ENCODE measurements around the gene SYNGR2.

SYNGR2 gene

DNA sequence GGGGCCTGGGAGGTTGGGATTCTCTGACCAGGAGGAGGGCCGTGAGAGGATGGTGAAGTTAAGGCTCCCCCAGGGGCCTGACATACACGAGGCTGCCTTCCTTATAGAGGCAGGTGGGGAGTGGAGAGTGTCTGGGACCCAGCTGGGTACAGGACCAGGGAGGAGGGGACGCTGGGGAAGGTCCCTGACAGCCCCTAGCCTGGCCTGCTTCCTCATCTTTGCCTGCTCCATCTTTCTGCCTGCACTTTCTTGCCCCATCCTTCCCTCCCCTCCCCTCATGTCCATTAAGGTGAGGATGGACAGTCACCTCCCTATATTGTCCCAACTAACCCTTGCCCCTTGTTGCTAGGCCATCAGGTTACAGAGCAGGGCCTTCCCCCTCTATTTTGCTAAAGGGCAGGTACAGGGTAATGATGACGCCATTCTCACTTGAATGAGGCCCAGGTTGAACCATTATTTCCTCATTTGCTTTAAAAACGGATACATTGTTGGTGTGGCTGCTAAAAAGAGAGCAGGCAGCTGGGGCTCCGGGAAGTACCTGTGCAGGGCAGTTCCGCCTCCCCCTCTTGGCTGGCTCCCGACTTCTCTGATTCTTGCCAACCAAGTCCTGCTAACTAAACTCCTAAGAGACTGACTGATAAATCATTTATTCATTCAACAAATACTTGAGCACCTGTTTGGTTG lies 20.9 kb upstream of the SYNGR2 start:
- Histone ChIP-seq H3K4me1 (ENCODE audit: insufficient read depth, insufficient read length) (peaks cover 22% of the 10 kb centered on the region), H3K9ac (ENCODE audit: insufficient read length, low read depth) (no peak overlapping the region), H3K27me3 (ENCODE audit: insufficient read depth, insufficient read length) (no peaks in the 10 kb centered on the region), H3K36me3 (ENCODE audit: insufficient read depth, insufficient read length, low read length) (no peaks in the 10 kb centered on the region), H3K4me3 (ENCODE audit: insufficient read length, low read depth) (no peak overlapping the region), H3K9me3 (ENCODE audit: insufficient read depth, low read length) (no peaks in the 10 kb centered on the region)
- no peak for TF ChIP-seq SUZ12 (IDR thresholded peaks at IDR 0.05; ENCODE audit: extremely low read depth, insufficient read depth, insufficient read length)
- TF ChIP-seq ZNF274 (IDR thresholded peaks at IDR 0.05; ENCODE audit: low read depth, low read length) = no peak
- no peak for TF ChIP-seq YY1 (IDR thresholded peaks at IDR 0.05; ENCODE audit: insufficient read depth, insufficient read length)
- DNase-seq (ENCODE audit: low read depth, low spot score) = no peak

DNA sequence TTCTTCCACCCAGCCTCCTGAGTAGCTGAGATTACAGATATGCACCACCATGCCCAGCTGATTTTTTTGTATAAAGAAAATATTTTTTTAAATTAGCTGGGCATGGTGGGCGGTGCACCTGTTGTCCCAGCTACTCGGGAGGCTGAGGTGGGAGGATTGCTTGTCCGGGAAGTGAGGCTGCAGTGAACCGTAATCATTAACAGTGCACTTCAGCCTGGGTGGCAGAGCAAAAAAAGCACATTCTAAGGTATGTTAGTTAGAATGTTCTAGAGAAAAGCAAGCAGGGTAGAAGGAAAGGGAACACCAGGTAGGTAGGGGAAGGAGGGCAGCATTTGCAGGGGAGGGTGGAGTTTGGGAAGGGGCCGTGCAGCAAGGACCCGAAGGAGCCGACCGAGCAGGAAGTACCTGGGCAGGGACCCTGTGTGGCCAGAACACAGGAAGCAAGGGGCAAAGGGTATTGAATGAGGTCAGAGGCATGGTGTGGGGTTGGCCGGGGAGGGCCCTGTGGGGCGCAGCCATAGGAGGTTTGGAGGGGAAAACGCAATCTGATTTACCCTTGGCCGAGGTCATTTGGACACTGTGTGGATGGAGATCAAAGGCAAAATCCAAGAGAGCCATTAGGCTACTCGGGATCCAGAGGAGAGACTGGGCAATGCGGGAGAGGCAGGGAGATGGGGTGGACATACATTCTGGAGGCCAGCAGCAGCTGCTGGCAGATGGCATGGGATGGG lies 19.9 kb upstream of the SYNGR2 start:
- H3K27me3 ChIP-seq (ENCODE audit: insufficient read depth, insufficient read length) = no peaks in the 10 kb centered on the region
- no peaks in the 10 kb centered on the region for H3K36me3 ChIP-seq (ENCODE audit: insufficient read depth, insufficient read length, low read length)
- DNase-seq (ENCODE audit: low read depth, low spot score) = no peak
- H3K4me1 ChIP-seq (ENCODE audit: insufficient read depth, insufficient read length) = peaks cover 21% of the 10 kb centered on the region
- TF ChIP-seq SUZ12 (IDR thresholded peaks at IDR 0.05; ENCODE audit: extremely low read depth, insufficient read depth, insufficient read length) = no peak
- no peak overlapping the region for H3K4me3 ChIP-seq (ENCODE audit: insufficient read length, low read depth)
- H3K9ac ChIP-seq (ENCODE audit: insufficient read length, low read depth) = no peak overlapping the region
- no peaks in the 10 kb centered on the region for H3K9me3 ChIP-seq (ENCODE audit: insufficient read depth, low read length)

GRCh38 chr17:78151514-78152008 lies 16.8 kb upstream of the SYNGR2 start:
- no peaks in the 10 kb centered on the region for H3K27me3 ChIP-seq (ENCODE audit: insufficient read depth, insufficient read length)
- TF ChIP-seq YY1 (IDR thresholded peaks at IDR 0.05; ENCODE audit: insufficient read depth, insufficient read length) = no peak
- no peak for TF ChIP-seq SUZ12 (IDR thresholded peaks at IDR 0.05; ENCODE audit: extremely low read depth, insufficient read depth, insufficient read length)
- TF ChIP-seq ZNF274 (IDR thresholded peaks at IDR 0.05; ENCODE audit: low read depth, low read length) = no peak
- DNase-seq (ENCODE audit: low read depth, low spot score) = no peak
- H3K4me3 ChIP-seq (ENCODE audit: insufficient read length, low read depth) = no peak overlapping the region
- peaks cover 11% of the 10 kb centered on the region for H3K4me1 ChIP-seq (ENCODE audit: insufficient read depth, insufficient read length)
- H3K9ac ChIP-seq (ENCODE audit: insufficient read length, low read depth) = no peak overlapping the region
- no peaks in the 10 kb centered on the region for H3K36me3 ChIP-seq (ENCODE audit: insufficient read depth, insufficient read length, low read length)
- no peaks in the 10 kb centered on the region for H3K9me3 ChIP-seq (ENCODE audit: insufficient read depth, low read length)

DNA sequence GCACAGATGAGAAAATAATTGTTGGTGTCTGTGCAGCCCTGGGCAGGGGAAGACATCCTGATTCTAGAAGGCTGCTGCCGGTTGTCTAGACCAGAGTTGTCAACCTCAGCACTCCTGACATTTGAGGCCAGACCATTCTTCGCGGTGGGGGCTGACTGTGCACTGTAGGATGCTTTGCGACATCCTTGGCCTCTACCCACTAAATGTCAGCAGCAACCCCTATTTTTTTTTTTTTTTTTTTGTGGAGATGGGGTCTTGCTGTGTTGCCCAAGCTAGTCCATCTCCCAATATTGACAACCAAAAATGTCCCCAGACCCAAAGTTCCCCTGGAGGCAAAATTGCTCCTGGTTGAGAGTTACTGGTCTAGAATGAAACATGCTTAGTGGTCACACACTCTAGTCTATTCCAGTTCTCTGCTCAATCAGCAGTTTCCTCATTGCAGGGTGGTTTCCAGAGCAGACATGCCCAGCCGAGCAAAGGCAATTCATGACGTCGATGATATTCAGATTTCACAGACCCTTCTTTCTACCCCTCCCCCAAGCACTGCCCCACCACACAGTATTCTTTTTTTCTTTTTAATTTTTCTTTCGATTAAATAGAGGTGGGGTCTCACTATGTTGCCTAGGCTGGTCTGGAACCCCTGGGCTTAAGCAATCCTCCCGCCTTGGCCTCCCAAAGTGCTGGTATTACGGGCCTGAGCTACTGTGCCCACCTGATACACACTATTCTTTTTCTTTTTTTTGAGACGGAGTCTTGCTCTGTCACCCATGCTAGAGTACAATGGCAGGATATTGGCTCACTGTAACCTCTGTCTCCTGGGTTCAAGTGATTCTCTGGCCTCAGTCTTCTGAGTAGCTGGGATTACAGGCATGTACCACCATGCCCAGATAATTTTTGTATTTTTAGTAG lies 13.2 kb upstream of the SYNGR2 start:
- H3K36me3 ChIP-seq (ENCODE audit: insufficient read depth, insufficient read length, low read length) = no peaks in the 10 kb centered on the region
- H3K4me1 ChIP-seq (ENCODE audit: insufficient read depth, insufficient read length) = peaks cover 8% of the 10 kb centered on the region
- TF ChIP-seq SUZ12 (IDR thresholded peaks at IDR 0.05; ENCODE audit: extremely low read depth, insufficient read depth, insufficient read length) (no peak), YY1 (IDR thresholded peaks at IDR 0.05; ENCODE audit: insufficient read depth, insufficient read length) (no peak), ZNF274 (IDR thresholded peaks at IDR 0.05; ENCODE audit: low read depth, low read length) (no peak)
- no peak for DNase-seq (ENCODE audit: low read depth, low spot score)
- H3K27me3 ChIP-seq (ENCODE audit: insufficient read depth, insufficient read length) = no peaks in the 10 kb centered on the region
- no peak overlapping the region for H3K9ac ChIP-seq (ENCODE audit: insufficient read length, low read depth)
- no peaks in the 10 kb centered on the region for H3K9me3 ChIP-seq (ENCODE audit: insufficient read depth, low read length)
- no peak overlapping the region for H3K4me3 ChIP-seq (ENCODE audit: insufficient read length, low read depth)

DNA sequence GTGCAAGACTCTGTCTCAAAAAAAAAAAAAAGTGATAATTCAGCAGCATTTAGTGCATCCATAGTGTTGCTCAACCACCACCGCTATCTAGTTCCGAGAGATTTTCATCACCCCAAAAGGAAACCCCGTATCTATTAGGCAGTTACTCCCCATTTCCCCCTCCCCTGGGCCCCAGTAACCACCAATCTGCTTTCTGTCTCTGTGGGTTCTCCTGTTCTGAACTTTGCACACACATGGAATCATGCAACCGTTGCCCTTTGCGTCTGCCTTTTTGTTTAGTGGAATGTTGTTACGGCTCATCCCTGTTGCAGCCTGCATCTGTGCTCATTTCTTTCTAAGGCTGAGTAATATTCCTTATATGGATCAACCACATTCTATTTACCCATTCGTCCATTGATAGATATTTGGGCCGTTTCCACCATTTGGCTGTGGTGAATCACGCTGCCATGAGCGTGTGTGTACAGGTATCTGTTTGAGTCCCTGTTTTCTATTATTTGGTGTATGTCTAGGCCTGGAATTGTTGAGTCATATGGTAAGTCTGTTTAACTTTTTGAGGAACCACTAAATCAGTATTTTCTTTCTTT lies 8.7 kb upstream of the SYNGR2 start:
- TF ChIP-seq ZNF274 (IDR thresholded peaks at IDR 0.05; ENCODE audit: low read depth, low read length) = no peak
- TF ChIP-seq YY1 (IDR thresholded peaks at IDR 0.05; ENCODE audit: insufficient read depth, insufficient read length) = no peak
- TF ChIP-seq SUZ12 (IDR thresholded peaks at IDR 0.05; ENCODE audit: extremely low read depth, insufficient read depth, insufficient read length) = no peak
- H3K9me3 ChIP-seq (ENCODE audit: insufficient read depth, low read length) = no peaks in the 10 kb centered on the region
- H3K27me3 ChIP-seq (ENCODE audit: insufficient read depth, insufficient read length) = no peaks in the 10 kb centered on the region
- peaks cover 7% of the 10 kb centered on the region for H3K4me1 ChIP-seq (ENCODE audit: insufficient read depth, insufficient read length)
- DNase-seq (ENCODE audit: low read depth, low spot score) = no peak
- no peak overlapping the region for H3K4me3 ChIP-seq (ENCODE audit: insufficient read length, low read depth)
- no peaks in the 10 kb centered on the region for H3K36me3 ChIP-seq (ENCODE audit: insufficient read depth, insufficient read length, low read length)
- H3K9ac ChIP-seq (ENCODE audit: insufficient read length, low read depth) = no peak overlapping the region

DNA sequence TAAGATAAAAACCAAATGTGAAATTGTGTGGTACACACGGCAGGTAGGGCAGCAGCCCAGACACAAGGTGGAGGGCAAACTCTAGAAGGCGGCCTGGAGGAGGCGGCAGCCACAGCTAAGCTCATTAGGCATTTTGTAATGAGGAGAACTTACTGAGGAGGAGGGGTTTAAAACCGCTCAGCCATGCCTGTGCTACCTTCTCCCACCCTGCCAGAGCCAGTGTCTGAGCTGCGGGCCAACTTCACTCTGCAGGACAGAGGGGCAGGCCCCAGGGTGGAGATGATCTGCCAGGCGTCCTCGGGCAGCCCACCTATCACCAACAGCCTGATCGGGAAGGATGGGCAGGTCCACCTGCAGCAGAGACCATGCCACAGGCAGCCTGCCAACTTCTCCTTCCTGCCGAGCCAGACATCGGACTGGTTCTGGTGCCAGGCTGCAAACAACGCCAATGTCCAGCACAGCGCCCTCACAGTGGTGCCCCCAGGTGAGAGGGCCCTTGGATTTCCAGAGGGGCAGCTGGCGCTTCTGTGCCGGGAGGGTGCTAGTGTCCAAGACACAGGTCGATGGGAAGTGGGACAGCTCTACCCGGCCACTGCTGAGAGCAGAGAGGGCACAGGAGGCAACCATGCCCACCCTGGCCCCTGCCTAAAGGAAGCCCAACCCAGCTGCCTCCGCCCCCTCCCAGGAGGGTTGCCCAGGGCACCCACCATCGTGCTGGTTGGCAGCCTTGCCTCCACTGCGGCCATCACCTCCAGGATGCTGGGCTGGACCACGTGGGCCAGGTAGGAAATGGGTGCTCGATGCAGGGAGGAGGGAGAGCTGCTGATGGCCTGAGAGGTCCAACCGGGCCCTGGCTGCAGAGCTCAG lies 4.3 kb upstream of the SYNGR2 start:
- peaks cover 4% of the 10 kb centered on the region for H3K4me1 ChIP-seq (ENCODE audit: insufficient read depth, insufficient read length)
- no peaks in the 10 kb centered on the region for H3K27me3 ChIP-seq (ENCODE audit: insufficient read depth, insufficient read length)
- H3K9me3 ChIP-seq (ENCODE audit: insufficient read depth, low read length) = no peaks in the 10 kb centered on the region
- H3K4me3 ChIP-seq (ENCODE audit: insufficient read length, low read depth) = no peak overlapping the region
- TF ChIP-seq ZNF274 (IDR thresholded peaks at IDR 0.05; ENCODE audit: low read depth, low read length) (no peak), SUZ12 (IDR thresholded peaks at IDR 0.05; ENCODE audit: extremely low read depth, insufficient read depth, insufficient read length) (no peak), YY1 (IDR thresholded peaks at IDR 0.05; ENCODE audit: insufficient read depth, insufficient read length) (no peak)
- DNase-seq (ENCODE audit: low read depth, low spot score) = no peak
- no peak overlapping the region for H3K9ac ChIP-seq (ENCODE audit: insufficient read length, low read depth)
- H3K36me3 ChIP-seq (ENCODE audit: insufficient read depth, insufficient read length, low read length) = no peaks in the 10 kb centered on the region

All from NT2/D1 (cell line).